Measurements from ENCODE around the gene SESN2. TPM values are rescaled to one million over a fixed set of nuclear protein-coding genes. Genes with fewer than 3 reads are reported as not detected.

Gene SESN2
- total and polyA plus RNA-seq, 2 donors (not counting 1 experiment from before 2014, with no cell fraction given) = 4.5 to 5.4 TPM

- H3K27me3 ChIP-seq (replicated peaks in 1 of 4; ENCODE audit: control extremely low read depth in 1 of 4, control insufficient read depth in 3 of 4, insufficient read depth in 4 of 4, low read length in 3 of 4) = no peaks in the 10 kb centered on the region
- peaks cover 34 to 41% of the 10 kb centered on the region in 2 donors for H3K4me1 ChIP-seq (ENCODE audit: control insufficient read depth in 2 of 2, insufficient read depth in 2 of 2, low read length in 2 of 2)
- WGBS (ENCODE audit: insufficient coverage) = 32% methylated on average over 26 of the region's 29 CpGs
- peak overlapping the region; percentile 77 for H2AFZ ChIP-seq (ENCODE audit: insufficient read depth, low read depth, low read length, poor library complexity, severe bottlenecking)
- H3K27ac Mint-ChIP-seq = peak overlapping the region; percentile 99
- H3K4me2 ChIP-seq (replicated peaks; ENCODE audit: low read depth, low read length, poor library complexity, severe bottlenecking) = peak overlapping the region; percentile 88
- H3K4me3 Mint-ChIP-seq = peak overlapping the region; percentile 91
- ATAC-seq (ENCODE audit: low read depth) = no peak
- no peaks in the 10 kb centered on the region for H3K27me3 Mint-ChIP-seq
- intact Hi-C loops (cut with micrococcal nuclease) = loop anchor here (1.0 to 5.0 kb wide), 5 partner anchors 39 to 557 kb away; partner anchors contain the start of genes PHACTR4, STX12 and YTHDF2
- no peaks in the 10 kb centered on the region for H4K20me1 ChIP-seq (ENCODE audit: control insufficient read depth, insufficient read depth, low read length, poor library complexity, severe bottlenecking)
- peak overlapping the region; percentile 91 to 99 for H3K27ac ChIP-seq (ENCODE audit: low read length in 2 of 2)
- peak; percentile 67 for DNase-seq
- no peak for TF ChIP-seq CTCF (IDR thresholded peaks at IDR 0.05)
- no peak for TF ChIP-seq EZH2 (IDR thresholded peaks at IDR 0.05; ENCODE audit: borderline replicate concordance, insufficient read depth, low read depth, low read length, poor library complexity, severe bottlenecking)
- H3K36me3 ChIP-seq (replicated peaks in 1 of 2; ENCODE audit: control extremely low read depth in 1 of 2, control insufficient read depth in 1 of 2, extremely low read depth in 1 of 2, insufficient read depth in 2 of 2, low read length in 1 of 2) = peaks cover 5 to 37% of the 10 kb centered on the region in 2 experiments
- peaks cover 45% of the 10 kb centered on the region for H3K4me1 Mint-ChIP-seq
- POLR2A ChIA-PET = interaction anchor here (0.6 to 2.2 kb wide), 21 partner anchors 9 to 1988 kb away, joined by 3 to 19 read pairs (median 5); partner anchors contain the start of genes ATP5IF1, EYA3, GMEB1 and PHACTR4
- H3K9me3 ChIP-seq (ENCODE audit: control extremely low read depth in 1 of 3, control insufficient read depth in 2 of 3, insufficient read depth in 1 of 3, low read length in 2 of 3) = peaks cover 0 to 14% (median 0%) of the 10 kb centered on the region in 3 donors
- peak overlapping the region; percentile 95 for H3K9ac ChIP-seq (ENCODE audit: low read length)
- peak overlapping the region; percentile 72 to 93 (median 80) for H3K4me3 ChIP-seq (ENCODE audit: control extremely low read depth in 1 of 5, extremely low read depth in 1 of 5, insufficient read depth in 1 of 5, low read depth in 2 of 5, low read length in 4 of 5)
- CTCF ChIA-PET = interaction anchor here (0.5 to 6.2 kb wide), 6 partner anchors 30 to 157 kb away, joined by 3 to 53 read pairs (median 4); no protein-coding TSS in a partner anchor
- H3K9me3 Mint-ChIP-seq (ENCODE audit: insufficient read depth) = no peaks in the 10 kb centered on the region
- H3K79me2 ChIP-seq (ENCODE audit: control insufficient read depth, insufficient read depth, low read length) = peaks cover 37% of the 10 kb centered on the region
These were observed 70.3 kb downstream of the SESN2 start for GRCh38 chr1:28329395-28330153.

Other genes with a start within 250 kb of the SESN2 start
- gene EYA3, start 170.9 kb upstream of the SESN2 start, total RNA-seq = 31.3 and 31.7 TPM in 2 replicates
- 13.4 and 14.1 TPM in 2 replicates for gene EYA3, start 170.9 kb upstream of the SESN2 start, polyA plus RNA-seq
- 4.7 and 5.9 TPM in 2 replicates for gene PTAFR, start 82.8 kb upstream of the SESN2 start, total RNA-seq
- gene PTAFR, start 82.8 kb upstream of the SESN2 start, polyA plus RNA-seq = 1.7 and 6.2 TPM in 2 replicates
- gene DNAJC8, start 26.5 kb upstream of the SESN2 start, total RNA-seq = 74.6 and 79.0 TPM in 2 replicates
- gene DNAJC8, start 26.5 kb upstream of the SESN2 start, polyA plus RNA-seq = 26.3 and 34.8 TPM in 2 replicates
- 81.1 and 88.1 TPM in 2 replicates for gene ATP5IF1, start 23.4 kb upstream of the SESN2 start, total RNA-seq
- 128 and 255 TPM in 2 replicates for gene ATP5IF1, start 23.4 kb upstream of the SESN2 start, polyA plus RNA-seq
- 21.0 and 21.7 TPM in 2 replicates for gene MED18, start 69.5 kb downstream of the SESN2 start, total RNA-seq
- gene MED18, start 69.5 kb downstream of the SESN2 start, polyA plus RNA-seq = 5.4 and 8.7 TPM in 2 replicates
- gene PHACTR4, start 110.2 kb downstream of the SESN2 start, total RNA-seq = 41.6 and 42.7 TPM in 2 replicates
- gene PHACTR4, start 110.2 kb downstream of the SESN2 start, polyA plus RNA-seq = 9.8 and 11.9 TPM in 2 replicates
- 16.3 and 17.5 TPM in 2 replicates for gene RCC1, start 246.5 kb downstream of the SESN2 start, total RNA-seq
- gene RCC1, start 246.5 kb downstream of the SESN2 start, polyA plus RNA-seq = 9.7 and 10.9 TPM in 2 replicates